DMS153 treated with DMSO at 0.1 percent for 48 hours (cell line): ENCODE measurements around the gene GLYATL2.

Experiments used
- DNase-seq: peaks from one replicate; lab custom pipeline; 2025; ENCODE audit not compliant: unreplicated experiment; lab: John Stamatoyannopoulos, UW

The GLYATL2 gene

GRCh38 chr11:58844361-58845005 is at the start of gene GLYATL2:
Gene GLYATL2 (minus strand): TSS chr11:58844704. CDS start chr11:58839612, 5,092 bp downstream.
- DNase-seq = no peak

- DNase-seq = no peak
These were observed 49.4 kb upstream of the GLYATL2 start for GRCh38 chr11:58893899-58894298.

- no peak for DNase-seq
These were observed 44.1 kb upstream of the GLYATL2 start for GRCh38 chr11:58888579-58888978.

GRCh38 chr11:58887452-58887851 is 42.9 kb upstream of the GLYATL2 start:
- DNase-seq = no peak

GRCh38 chr11:58880625-58881024 is 36.1 kb upstream of the GLYATL2 start:
- no peak for DNase-seq

GRCh38 chr11:58880166-58880565 is 35.7 kb upstream of the GLYATL2 start:
- DNase-seq = no peak

GRCh38 chr11:58867556-58867955 is 23.1 kb upstream of the GLYATL2 start:
- no peak for DNase-seq

GRCh38 chr11:58866788-58867187 is 22.3 kb upstream of the GLYATL2 start:
- no peak for DNase-seq

- no peak for DNase-seq
These were observed 19.8 kb upstream of the GLYATL2 start for GRCh38 chr11:58864335-58864734.

GRCh38 chr11:58863697-58864096 is 19.2 kb upstream of the GLYATL2 start:
- DNase-seq = no peak

GRCh38 chr11:58861533-58861932 is 17.0 kb upstream of the GLYATL2 start:
- no peak for DNase-seq

GRCh38 chr11:58856806-58857205 is 12.3 kb upstream of the GLYATL2 start:
- DNase-seq = no peak

GRCh38 chr11:58845386-58845785 is 882 bp upstream of the GLYATL2 start:
- no peak for DNase-seq

GRCh38 chr11:58837707-58838388 is 6.7 kb downstream of the GLYATL2 start:
- DNase-seq = no peak

GRCh38 chr11:58832056-58832645 is 12.4 kb downstream of the GLYATL2 start:
- no peak for DNase-seq

GRCh38 chr11:58830673-58831301 is 13.7 kb downstream of the GLYATL2 start:
- DNase-seq = no peak

- no peak for DNase-seq
These were observed 14.7 kb downstream of the GLYATL2 start for GRCh38 chr11:58829786-58830185.

GRCh38 chr11:58813693-58814092 is 30.8 kb downstream of the GLYATL2 start:
- no peak for DNase-seq

GRCh38 chr11:58811499-58811898 is 33.0 kb downstream of the GLYATL2 start:
- DNase-seq = no peak

GRCh38 chr11:58807343-58807742 is 37.2 kb downstream of the GLYATL2 start:
- no peak for DNase-seq

- no peak for DNase-seq
These were observed 39.4 kb downstream of the GLYATL2 start for GRCh38 chr11:58805065-58805464.

- no peak for DNase-seq
These were observed 42.4 kb downstream of the GLYATL2 start for GRCh38 chr11:58801974-58802545.
